ENCODE results near the gene NTNG1.

DNA sequence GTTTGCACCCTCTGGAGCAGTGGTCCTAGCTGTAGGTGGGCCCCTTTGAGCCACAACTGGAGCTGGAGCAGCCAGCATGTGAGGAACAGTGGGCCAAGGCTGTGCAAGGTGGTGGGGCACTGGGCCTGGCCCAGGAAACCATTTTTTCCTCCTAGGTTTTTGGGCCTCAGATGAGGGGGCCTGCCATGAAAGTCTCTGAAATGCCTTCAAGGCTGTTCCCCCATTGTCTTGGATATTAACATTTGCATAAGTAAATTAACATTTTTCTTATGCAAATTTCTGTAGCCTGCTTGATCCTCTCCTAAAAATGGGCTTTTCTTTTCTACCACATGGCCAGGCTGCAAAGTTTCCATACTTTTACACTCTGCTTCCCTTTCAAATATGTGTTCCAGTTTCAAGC lies 212.0 kb downstream of the NTNG1 start:
- TF ChIP-seq, protein P1, sequence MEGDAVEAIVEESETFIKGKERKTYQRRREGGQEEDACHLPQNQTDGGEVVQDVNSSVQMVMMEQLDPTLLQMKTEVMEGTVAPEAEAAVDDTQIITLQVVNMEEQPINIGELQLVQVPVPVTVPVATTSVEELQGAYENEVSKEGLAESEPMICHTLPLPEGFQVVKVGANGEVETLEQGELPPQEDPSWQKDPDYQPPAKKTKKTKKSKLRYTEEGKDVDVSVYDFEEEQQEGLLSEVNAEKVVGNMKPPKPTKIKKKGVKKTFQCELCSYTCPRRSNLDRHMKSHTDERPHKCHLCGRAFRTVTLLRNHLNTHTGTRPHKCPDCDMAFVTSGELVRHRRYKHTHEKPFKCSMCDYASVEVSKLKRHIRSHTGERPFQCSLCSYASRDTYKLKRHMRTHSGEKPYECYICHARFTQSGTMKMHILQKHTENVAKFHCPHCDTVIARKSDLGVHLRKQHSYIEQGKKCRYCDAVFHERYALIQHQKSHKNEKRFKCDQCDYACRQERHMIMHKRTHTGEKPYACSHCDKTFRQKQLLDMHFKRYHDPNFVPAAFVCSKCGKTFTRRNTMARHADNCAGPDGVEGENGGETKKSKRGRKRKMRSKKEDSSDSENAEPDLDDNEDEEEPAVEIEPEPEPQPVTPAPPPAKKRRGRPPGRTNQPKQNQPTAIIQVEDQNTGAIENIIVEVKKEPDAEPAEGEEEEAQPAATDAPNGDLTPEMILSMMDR (IDR thresholded peaks at IDR 0.05; ENCODE audit: insufficient read depth, low read length) = no peak
- TF ChIP-seq, protein P2, sequence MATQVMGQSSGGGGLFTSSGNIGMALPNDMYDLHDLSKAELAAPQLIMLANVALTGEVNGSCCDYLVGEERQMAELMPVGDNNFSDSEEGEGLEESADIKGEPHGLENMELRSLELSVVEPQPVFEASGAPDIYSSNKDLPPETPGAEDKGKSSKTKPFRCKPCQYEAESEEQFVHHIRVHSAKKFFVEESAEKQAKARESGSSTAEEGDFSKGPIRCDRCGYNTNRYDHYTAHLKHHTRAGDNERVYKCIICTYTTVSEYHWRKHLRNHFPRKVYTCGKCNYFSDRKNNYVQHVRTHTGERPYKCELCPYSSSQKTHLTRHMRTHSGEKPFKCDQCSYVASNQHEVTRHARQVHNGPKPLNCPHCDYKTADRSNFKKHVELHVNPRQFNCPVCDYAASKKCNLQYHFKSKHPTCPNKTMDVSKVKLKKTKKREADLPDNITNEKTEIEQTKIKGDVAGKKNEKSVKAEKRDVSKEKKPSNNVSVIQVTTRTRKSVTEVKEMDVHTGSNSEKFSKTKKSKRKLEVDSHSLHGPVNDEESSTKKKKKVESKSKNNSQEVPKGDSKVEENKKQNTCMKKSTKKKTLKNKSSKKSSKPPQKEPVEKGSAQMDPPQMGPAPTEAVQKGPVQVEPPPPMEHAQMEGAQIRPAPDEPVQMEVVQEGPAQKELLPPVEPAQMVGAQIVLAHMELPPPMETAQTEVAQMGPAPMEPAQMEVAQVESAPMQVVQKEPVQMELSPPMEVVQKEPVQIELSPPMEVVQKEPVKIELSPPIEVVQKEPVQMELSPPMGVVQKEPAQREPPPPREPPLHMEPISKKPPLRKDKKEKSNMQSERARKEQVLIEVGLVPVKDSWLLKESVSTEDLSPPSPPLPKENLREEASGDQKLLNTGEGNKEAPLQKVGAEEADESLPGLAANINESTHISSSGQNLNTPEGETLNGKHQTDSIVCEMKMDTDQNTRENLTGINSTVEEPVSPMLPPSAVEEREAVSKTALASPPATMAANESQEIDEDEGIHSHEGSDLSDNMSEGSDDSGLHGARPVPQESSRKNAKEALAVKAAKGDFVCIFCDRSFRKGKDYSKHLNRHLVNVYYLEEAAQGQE (IDR thresholded peaks at IDR 0.05; ENCODE audit: insufficient replicate concordance, low read depth) = no peak
- no peak for TF ChIP-seq POLR2AphosphoS5 (IDR thresholded peaks at IDR 0.05; ENCODE audit: low read depth)
- TF ChIP-seq GABPA (IDR thresholded peaks at IDR 0.05; ENCODE audit: low read depth) = no peak
- no peak for TF ChIP-seq SPI1 (IDR thresholded peaks at IDR 0.05; ENCODE audit: borderline replicate concordance, low read depth)
